ENCODE results near the gene TMCC1.
"Not testable (repeated sequence)": the region's sequence is repeated elsewhere in the genome, so short reads cannot be mapped to it uniquely, and the experiment has no call there.

Gene TMCC1

DNA sequence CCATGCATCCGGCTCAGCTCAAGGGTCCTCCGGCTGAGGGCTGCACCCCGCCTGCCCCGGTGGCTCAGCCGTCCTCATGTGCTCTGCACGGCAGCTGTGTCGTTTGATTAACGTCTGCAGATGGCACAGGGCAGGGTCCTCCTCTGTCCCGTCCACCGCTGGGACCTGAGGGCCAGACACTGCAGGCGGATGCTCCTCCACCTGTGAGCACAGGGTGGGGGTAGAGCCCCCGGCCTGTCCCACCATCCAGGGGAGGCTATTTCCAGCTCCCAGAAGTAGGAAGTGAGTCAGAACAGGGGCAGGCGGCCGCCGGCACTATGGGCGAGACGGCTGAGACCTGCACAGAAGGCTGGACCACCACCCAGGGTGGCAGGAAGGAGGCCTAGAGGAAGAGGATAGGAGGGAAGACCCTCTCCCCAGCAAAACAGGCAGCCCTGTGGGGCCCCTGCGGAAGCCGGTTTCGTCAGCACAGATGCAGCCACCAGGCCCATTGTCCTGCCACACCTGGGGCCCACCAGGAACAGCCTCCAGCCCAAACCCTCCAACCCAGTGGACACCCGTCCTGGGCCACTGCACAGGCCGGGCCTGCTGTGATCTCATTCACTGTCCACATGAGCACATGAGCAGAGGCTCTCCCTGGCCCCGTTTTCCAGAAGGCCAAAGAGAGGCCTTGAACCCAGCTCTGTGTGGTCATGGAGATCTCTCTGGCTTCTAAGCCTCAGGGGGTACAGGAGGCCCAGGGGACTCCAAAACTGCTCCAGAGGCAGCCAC is 274.4 kb downstream of the TMCC1 start:
- no peak for DNase-seq

DNA sequence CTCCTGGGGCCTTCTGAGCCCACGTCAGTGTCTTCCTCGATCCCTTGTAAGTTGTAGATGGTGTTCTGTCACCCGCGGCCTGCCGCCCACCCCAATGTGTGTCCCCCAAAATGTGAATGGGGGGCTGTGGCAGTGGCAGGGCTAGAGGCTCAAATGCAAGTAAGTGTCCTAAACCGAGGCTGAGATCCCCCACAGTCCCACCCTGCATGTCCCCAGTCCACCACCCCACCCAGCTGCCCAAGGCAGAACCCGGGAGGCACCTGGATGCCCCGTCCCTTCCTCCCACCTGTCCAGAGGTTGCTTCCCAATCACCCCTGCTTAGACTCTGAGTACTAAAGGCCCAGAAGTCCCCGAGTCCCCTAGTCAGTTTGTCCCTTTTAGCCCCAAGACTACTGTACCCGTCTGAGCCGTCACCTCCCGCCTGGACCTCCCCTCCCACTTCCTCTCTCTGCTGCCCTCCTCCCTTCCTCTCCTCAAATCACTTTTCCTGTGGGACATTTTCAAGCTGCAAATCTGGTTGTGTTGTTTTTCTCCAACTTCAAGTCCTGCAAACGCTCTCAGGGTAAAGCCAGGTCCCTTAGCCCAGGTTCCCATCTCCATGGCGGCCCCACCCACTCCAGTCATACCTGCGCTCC is 275.2 kb downstream of the TMCC1 start:
- peak; percentile 23 for DNase-seq

DNA sequence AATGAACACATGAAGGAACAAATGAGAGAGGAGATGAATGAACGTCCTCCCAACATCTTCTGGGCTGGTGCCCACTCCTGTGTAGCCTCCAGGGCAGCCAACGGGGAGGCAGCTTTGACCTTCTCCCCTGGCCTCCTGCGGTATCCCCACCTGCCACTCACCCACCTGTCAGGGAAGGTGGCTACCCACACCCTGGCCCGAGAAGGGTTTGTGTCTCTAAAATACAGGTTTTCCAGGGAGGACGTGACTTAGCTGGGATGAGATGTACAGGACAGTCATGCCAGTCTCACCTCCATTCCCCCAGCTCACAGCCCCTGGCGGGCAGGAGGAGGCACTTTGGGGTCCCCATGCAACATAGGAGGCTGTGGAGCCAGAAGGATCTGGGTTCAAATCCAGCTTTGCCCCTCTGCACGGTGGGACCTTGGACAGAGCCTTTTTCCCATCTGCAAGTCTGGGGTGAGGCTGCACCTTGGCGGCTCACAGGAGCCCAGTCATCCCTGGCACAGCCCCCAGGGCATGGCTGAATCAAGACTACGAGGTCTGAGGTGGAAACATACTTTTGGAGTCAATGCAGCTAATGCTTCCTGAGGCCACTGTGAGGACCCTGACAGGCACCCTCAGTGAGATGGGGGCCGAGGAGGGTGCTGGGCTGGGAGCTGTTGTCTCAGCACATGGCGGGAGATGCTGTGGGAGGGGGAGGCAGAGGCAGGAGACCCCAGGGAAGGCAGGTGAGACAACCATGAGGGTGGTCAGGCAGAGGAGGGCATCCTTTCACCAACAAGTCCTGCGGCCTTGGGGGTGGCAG is 275.9 kb downstream of the TMCC1 start:
- no peak for DNase-seq

DNA sequence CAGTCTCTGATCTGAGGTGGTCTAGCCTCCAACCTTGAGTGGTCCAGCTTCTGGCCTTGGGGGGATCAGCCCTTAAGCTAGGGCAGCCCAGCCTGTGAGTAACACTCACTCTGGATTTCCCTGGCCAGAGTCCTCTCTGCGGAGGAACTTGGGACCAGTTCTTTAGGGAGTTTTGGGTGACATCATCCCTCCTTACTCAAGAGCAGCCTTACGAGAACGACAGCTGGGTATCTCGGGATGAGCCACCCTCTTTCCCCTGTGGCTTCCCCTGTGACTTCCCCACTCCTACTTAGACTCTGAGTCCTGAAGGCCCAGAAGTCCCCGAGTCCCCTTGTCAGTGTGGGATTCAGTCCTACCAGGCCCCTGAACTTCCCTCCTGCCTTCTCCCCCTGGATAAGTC is 276.8 kb downstream of the TMCC1 start:
- peak; percentile 62 for DNase-seq

DNA sequence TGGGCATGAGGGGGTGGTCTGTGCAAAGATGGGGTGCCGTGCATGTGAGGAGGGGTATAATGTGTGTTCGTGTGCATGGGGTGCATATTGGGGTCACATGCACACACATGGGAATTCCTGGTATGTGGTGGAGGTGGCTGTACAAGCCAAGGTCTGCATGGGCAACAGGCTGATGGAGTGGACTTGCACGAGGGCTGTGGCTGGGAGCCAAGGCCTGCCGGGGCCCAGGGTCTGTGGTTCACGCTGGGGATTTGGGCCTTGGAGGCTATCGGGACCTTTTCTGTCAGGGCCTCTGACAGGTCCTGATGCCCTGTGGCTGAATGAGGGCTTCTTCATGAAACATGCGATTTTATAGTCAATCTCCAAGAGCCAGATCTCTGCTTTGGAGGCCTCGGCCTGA is 277.2 kb downstream of the TMCC1 start:
- no peak for DNase-seq

DNA sequence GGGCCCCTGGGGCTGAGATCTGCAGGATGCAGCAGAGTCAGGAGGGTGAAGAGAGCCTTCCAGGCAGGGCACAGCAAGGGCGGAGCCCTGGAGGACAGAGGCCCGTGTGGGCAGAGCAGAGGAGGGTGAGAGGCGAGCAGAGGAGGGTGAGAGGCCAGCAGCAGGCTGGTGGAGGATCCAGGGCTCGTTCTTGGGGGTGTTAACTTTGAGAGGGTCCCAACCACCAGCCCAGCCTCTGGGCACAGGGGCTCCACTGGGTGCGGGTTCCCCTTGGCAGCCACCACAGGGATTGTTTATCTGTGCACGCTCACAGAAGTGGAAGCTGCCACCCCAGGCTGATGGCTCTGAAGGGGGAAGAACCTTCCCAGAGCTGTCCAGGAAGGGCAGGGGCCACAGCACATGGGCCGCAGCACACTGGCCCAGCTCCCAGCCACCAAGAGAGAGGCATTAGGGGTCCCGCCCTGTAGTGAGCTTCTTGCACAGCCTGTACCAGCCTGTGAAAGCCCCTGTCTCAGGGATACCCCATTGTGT is 277.7 kb downstream of the TMCC1 start:
- DNase-seq: no peak

DNA sequence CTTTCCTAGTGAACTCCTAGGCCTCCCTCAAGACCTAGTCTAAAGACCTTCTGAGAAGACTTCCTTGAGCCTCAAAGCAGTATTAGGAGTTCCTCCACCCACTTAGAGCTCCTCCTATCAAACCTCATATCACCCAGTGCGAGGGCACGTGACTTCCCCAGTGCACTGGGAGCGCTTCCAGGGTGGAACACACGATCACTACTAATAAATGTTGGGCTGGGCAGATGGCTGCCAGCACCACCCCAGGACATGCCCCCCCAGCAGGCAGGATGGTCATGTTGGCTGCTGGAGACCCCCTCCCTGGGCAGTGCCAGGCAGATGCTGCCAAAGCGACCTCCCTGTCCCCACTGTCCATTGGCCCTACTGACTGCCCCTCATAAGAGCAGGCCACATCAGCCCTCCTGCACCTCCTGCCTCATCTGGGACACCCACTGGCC is 278.6 kb downstream of the TMCC1 start:
- DNase-seq: no peak

DNA sequence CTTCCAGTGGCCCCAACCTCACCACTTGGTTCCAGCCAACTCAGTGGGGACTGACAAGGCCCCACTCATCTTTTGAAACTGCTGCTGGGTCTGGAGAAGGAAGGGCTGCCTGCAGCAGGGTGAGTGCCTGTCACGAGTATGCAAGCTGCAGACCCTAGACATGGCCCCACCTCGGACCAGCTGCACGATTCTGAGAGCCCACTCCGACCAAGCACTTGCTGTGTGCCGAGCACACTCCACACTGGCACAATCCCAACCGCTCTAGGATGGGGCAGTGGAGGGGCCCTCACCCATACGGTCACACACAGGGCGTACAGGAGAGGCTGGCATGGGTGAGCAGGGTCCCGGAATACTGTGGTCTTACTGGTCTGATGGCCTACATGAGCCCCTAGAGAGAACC is 279.1 kb downstream of the TMCC1 start:
- DNase-seq: no peak

DNA sequence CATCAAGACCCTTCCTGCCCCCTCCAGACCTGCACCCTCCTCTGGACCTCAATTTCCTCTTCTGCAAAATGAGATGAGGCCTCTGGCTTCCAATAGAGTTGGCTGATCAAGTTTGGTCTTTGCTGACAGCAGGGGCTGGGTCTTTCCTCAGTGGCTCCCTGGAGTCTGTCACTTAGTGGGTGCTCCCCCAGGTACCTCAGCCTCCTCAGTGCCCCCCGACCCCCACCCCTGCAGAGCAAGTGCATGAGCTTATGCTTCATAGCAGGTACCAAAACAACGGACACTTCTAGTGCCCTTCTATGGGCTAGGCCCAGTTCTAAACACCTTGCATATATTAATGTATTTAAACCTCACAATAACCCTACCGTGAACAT is 280.2 kb downstream of the TMCC1 start:
- DNase-seq: no peak

DNA sequence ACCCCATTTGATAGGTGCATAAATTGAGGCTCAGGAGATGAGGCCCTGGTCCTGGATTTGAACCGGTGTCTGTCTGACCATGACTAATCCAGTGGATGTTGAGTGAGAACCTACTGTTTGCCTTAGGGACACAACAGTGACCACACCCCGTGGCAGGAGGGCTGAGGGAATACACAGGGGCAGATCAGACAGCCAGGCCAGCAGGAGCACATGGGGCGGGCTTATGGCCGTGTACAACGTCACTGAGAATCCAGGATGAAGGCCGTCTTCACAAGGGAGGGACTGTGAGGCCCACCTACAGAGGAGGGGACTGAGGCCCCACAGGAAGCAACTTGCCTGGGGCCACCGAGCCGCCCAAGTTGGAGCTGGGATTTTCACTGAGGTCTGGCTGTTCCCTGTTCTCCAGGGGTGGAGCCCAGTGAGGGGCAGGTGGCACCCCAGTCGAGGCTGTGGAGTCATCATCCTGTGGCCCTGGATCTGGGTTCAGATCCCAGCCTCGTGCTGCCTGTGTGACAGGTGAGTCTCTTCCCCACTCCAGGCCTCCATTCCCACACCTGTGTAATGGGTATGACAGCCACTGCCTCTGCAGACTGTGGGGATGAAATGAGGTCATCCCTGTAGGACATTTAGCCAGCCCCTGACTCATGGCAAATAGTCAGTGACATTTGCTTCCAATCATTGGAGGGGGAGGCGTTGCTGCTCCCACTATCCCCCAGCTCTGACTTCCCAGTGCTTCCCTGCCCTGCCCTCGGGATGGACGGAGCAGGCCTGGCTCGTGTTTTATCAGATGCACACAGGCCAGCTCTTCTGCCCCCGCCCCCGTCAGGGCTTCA is 280.8 kb downstream of the TMCC1 start:
- no peak for DNase-seq

DNA sequence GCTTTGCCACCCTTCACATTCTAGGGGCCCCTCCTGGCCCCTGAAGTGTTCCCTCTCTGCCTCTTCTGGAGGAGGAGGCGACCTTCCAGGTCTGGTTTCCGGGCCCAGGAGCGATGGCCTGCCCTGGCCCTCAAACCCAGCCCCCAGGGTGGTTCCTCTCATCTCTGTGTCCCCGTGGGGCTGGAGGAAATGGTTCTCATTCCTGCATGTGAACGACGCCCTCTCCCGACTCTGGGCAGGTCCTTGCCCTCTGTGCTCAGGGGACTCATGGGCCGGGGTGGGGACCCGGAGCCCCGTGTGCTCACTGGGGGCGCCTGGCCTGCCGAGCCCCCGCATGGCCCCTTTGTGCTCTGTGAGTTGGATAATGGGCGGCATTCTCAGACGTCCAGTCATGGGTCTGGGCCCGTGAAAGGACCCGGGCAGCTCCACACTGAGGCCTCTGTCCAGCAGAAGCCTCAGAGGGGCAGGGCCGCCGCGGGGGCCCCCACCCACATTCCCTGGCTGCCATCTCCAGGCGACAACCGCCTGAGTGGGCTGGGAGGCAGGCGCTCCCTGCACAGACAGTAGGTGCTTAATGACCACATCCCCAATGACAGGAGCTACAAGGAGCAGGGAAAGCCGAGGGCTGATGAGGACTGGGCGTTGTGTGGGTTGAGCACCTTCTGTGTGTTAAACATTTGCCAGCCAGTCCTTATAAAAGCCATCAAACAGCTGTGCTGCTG is 281.5 kb downstream of the TMCC1 start:
- no peak for DNase-seq

DNA sequence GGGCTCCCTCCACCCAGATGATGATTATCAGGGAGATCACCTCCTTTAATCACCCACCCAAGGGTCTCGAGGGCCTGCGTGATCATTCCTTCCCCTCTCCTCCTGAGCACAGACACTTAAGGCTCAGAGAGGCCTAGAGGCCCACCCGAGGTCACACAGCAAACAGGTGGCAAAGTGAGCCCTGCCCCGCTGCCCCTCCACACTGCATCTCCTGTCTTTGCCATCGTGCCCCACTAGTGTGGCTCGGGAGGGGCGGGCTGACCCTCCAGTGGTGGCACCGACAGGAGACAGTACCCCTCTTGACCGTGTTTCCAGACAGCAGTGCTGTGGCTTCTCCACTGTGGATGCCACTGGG is 282.1 kb downstream of the TMCC1 start:
- no peak for DNase-seq

DNA sequence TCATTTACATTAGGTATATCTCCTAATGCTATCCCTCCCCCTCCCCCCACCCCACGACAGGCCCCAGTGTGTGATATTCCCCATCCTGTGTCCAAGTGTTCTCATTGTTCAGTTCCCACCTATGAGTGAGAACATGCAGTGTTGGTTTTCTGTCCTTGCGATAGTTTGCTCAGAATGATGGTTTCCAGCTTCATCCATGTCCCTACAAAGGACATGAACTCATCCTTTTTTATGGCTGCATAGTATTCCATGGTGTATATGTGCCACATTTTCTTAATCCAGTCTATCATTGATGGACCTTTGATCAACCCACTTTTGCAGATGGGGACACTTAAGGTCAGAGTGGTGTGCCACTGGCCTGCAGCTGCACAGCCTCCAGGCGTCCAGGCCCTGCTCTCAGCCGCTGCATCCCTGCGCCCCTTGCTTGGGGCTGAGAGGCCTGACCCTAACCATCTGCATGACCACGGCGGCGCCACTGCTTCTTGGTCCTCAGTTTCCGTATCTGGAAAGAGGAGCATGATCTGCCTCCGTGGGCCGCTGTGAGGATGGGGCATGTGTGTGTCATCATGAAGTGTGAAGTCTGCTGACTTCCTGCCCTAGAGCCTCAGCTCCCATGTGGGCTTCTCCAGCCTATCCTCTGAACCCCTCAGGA is 282.6 kb downstream of the TMCC1 start:
- not testable (repeated sequence) for DNase-seq

DNA sequence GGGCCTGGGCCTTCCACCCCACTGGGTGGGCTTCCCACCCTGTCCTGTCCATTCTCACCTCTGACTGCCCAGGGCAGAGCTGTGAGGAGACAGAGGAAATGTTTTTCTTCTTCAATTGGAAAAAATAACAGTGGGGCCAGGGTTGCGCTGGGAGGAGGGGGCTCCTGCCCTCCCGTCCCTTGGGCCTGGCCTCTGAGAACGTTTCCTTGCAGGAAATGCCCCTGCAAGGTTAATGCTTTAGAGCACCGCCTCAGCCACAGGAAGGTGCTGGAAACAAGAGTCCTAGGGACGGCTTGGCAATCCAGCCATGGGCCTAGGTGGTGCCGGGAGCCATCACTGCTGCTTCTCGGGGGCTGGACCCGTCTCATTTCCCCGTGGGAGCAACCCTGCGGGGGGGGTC is 283.2 kb downstream of the TMCC1 start:
- no peak for DNase-seq

DNA sequence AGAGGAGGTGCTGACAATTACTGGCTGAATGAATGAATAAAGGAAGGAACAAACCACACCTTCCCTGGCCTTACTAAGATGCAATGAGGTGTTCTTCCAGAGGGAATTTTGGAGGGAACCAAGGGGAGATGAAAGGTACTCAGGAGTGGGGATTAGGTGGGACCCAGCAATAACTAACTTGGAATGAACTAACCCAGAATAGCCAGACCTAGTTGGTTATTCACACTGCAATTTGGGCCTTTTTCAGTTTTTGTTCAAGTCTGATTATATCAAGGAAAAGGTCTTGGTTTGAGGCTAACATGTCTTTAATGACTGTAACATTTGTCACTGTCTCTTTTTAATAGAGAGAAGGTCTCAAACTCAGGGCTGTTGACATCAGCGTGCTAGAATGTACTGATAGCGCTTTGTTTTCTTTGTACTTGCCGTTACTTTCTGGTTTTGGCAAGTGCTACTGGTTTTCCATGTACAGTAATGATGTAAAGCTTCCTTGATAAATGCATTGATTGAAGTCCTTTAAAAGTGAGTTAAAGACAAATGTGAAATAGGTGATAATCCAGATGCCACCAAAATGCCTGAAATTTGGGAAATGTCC is 283.8 kb downstream of the TMCC1 start:
- DNase-seq: no peak

DNA sequence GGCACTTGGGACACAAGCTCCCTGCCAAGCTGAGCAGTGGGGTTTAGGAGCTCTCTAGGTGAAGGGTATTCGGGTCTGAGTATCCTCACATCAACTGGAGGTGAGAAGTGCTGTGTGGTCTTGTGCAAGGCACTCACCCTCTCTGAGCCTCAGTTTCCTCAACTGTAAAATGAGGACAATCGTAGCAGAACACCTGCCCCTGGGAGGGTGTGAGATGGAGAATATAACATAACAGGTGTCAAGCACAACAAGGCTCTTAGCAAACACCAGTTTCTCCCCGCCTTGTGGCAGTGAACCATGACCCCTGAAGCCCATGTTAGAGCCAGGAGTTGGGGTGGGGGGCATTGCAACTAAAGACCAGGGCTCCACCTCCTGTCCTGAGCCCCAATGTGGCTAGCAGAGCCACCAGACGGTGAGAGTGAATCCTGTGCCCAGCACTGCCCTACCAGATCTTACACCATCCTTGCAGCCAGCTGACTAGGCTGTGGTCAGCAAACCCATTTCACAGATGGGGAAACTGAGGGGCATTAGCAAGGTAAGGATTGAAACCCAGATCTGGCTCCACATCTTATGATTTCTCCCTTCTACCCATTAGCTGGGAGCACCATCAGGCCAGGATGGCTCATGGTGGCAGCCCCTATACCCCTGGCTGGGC is 284.4 kb downstream of the TMCC1 start:
- DNase-seq: no peak

DNA sequence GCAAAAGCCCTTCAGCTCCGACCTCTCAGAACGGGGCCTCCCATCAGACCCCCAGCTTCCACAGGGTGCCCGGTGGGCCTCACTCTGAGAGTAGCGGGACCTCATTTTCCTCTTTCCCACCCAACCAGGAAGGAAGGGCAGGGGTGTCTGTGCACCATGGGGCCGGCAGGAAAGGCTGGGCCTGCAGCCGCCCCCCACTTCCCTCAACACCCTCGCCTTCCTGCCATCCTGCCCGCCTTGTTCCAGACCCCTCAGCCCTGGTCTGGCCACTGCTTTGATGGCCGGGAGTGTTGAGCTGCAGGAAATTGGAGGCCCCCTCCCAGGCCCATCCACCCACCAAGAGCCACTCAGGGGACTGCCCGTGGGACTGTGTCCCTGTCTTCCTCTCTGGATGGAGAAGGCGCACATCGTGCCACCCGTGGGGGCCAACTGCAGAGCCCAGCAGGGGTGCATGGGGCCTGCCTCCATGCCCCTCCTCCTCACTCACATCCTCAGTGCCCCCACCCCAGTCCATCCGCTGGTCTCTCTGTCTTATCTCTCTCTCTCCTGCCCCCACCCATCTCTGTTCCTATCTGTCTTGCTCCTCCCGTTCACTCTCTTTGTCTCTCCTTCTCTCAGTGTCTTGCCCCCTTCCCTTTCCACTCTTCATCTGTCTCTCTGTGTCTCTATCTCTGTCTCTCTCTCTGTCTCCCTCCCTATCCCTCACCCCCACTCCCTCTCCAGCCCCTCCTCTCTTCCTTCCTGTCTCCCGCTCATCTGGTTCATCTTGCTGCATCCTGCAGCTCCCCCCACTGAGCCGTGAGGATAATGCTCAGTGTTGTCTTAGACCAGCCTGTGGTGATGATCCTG is 285.2 kb downstream of the TMCC1 start:
- DNase-seq: peak; percentile 39

DNA sequence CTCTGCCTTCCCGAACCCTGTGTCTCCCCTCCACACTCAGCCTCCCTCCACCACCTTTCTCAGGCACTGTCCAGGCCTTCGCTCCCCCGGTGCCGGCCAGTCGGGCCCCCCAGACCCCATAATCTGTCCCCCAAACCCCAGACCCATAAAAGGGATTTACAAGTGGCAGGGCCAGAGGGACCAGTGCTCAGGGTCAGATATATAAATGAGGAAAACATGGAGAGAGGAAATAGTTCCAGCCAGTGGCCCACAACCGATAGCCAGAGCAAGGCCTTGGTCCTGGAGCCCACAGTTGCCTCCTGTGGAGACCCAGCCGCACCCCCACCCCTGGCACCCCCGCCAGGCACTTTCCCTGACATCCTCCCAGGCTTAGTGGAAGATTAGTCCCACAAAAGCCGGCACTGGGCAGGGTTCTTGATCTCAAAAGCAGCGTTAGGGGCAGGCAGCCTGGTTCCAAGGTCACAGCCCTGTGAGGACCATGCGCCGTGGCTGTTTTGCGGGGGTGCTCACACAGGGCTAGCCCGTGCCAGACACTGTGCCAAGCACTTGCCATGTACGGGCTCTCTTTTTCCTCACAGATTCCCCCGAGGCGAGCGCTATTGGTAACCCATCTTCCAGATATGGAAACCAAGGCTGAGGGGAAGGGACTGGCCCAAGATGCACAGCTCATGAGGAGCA is 286.0 kb downstream of the TMCC1 start:
- no peak for DNase-seq
